Endothelial cell of umbilical vein (primary cell): ENCODE results near the gene ME3.

Experiments used
- MYC ChIP-seq: IDR thresholded peaks from one replicate; pipeline ENCODE4 v1.6.1; 2011; ENCODE audit warnings: mild to moderate bottlenecking, low read depth, low read length
- POLR2A ChIP-seq: IDR thresholded peaks from 2 replicates; pipeline ENCODE4 v1.6.1; 2012; ENCODE audit warnings: low read depth, mild to moderate bottlenecking, control low read depth, low read length
- POLR2AphosphoS5 ChIP-seq: IDR thresholded peaks from 2 replicates; pipeline ENCODE4 v1.6.1; 2012; ENCODE audit warnings: low read depth, mild to moderate bottlenecking, control low read depth, low read length, moderate library complexity; ENCODE audit not compliant: insufficient read depth

DNA sequence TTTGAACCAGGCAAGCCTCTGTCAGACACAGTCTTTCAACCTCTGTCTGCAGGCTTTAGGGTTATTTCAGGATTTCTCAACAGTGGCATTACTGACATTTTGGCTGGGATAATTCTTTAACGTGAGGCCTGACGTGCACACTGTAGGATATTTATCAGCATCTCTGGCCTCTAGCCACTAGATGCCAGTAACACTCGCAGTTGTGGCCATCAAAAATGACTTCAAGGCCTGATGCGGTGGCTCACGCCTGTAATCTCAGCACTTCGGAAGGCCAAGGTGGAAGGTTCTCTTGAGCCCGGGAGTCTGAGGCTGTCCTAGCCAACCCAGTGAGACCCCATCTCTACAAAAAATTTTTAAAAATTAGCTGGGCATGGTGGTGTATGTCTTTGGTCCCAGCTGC, 184.7 kb downstream of the ME3 start:
- TF ChIP-seq MYC (no peak), POLR2A (no peak), POLR2AphosphoS5 (no peak)
